ENCODE results near the gene SPTLC1.

SPTLC1 gene

GRCh38 chr9:92077888-92078287 lies 37.3 kb downstream of the SPTLC1 start:
- DNase-seq, result no peak

- no peak for DNase-seq
Observed at GRCh38 chr9:92071634-92072033, 43.6 kb downstream of the SPTLC1 start.

DNA sequence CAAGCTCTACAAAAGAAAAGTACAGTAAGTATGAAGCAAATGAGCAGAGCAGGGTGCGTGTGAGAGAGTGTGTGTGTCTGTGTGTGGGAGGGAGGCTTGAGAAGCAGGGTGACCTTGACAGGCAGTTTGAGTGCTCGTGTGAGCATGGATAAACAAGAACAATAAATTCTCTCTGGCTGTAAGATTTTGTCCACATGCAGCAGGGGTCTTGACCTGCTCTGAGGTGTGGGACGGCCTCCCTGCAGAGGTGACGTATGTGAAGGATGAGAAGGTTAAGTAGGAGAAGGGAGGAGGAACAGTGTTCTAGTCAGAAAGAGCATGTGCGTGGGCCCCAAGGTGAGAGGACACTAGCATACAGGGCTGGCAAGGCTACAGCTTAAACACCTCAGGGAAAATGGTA lies 49.0 kb downstream of the SPTLC1 start:
- DNase-seq, result no peak

DNA sequence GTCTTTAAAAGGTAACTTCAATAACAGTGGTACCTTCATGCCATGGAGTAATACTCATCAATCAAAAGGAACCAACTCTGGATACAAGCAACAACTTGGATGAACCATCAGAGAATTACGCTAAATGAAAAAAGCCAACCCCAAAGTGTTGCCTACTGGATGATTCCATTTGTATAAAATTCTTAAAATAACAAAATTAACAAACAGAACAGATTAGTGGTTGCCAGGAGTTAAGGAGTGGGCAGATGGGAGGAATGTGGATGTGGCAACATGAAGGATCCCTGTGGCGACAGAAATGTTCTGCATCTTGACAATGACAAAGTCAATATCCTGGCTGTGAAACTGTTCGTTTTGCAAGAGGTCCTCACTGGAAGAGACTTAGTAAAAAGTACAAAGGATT lies 50.5 kb downstream of the SPTLC1 start:
- no peak for DNase-seq

DNA sequence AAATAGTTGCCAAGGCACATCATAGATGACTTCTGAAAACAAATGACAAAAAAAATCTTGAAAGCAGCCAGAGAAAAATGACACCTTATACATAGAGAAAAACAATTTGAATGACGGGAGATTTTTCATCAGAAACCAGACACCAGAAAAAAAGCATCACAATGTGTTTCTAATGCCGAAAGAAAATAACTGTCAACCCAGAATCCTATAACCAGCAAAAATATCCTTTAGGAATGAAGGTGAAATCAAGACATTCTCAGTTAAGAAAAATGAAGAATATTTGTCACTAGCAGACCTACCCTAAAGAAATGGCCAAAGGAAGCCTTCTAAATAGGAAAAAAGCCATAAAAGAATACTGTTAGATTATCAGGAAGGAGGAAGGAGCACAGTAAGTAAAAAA lies 54.0 kb downstream of the SPTLC1 start:
- DNase-seq, result no peak

DNA sequence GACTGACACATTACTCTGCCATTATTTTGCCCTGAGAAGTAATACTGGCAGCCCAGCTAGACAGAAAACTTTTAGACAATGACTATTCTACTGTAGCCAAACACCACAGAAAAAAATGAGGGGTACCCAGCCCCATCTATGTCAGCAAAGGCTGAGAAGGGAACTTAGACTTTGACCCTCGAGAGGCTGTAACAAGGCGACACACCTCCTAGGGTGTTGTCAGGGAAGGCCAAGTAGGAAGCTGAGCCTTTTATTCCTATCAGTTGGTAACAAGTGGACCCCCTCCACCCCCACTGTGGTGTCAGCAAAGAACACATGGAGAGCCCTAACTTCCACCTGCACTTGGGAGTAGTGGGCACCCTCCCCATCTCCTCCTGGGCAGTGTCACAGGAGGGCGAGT lies 55.6 kb downstream of the SPTLC1 start:
- DNase-seq, result no peak

GRCh38 chr9:92058723-92059444 lies 56.3 kb downstream of the SPTLC1 start:
- no peak for DNase-seq

- DNase-seq, result no peak
Observed at GRCh38 chr9:92058026-92058425, 57.2 kb downstream of the SPTLC1 start.

DNA sequence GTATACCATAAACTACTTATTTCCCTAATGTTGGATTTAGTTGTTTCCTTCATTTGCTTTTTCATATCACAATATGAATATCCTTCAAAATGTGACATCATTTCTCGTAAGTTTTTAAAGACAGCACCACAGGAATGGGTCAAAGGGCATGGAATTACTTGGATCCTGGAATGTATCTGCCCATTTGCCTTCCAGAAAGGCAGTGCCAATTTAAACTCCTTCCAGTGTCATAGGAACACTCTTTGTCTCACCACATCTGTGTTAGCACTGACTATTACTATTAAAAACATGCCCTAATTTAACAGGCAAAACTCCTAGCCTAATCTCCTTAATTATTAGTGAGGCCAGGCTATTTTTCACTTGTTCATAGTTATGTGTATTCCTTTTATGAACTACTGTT lies 58.0 kb downstream of the SPTLC1 start:
- DNase-seq, result no peak

- no peak for DNase-seq
Observed at GRCh38 chr9:92055624-92056023, 59.6 kb downstream of the SPTLC1 start.

GRCh38 chr9:92048924-92049625 lies 66.1 kb downstream of the SPTLC1 start:
- DNase-seq, result no peak

DNA sequence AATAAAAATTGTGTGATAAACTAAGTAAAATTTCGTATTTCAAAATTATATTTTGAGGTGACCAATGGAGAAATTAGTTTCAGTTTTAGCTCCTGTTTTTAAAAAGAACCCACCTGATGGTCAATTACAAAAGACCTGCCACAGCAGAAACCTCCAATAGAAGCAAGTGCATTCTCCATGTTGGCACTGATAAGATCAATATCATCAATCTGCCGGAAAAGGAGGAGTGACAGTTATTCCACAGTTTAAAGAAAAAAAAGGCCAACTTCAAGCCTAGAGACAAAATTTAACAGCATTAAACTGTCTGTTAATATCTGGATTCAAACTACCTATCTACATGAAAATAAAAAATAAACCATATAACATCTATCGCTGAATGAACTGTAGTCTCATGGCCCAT lies 67.7 kb downstream of the SPTLC1 start:
- no peak for DNase-seq

- DNase-seq, result no peak
Observed at GRCh38 chr9:92046676-92047075, 68.5 kb downstream of the SPTLC1 start.

GRCh38 chr9:92044936-92045335 lies 70.3 kb downstream of the SPTLC1 start:
- no peak for DNase-seq

GRCh38 chr9:92043002-92043401 lies 72.2 kb downstream of the SPTLC1 start:
- no peak for DNase-seq

- DNase-seq, result no peak
Observed at GRCh38 chr9:92042260-92042659, 73.0 kb downstream of the SPTLC1 start.

DNA sequence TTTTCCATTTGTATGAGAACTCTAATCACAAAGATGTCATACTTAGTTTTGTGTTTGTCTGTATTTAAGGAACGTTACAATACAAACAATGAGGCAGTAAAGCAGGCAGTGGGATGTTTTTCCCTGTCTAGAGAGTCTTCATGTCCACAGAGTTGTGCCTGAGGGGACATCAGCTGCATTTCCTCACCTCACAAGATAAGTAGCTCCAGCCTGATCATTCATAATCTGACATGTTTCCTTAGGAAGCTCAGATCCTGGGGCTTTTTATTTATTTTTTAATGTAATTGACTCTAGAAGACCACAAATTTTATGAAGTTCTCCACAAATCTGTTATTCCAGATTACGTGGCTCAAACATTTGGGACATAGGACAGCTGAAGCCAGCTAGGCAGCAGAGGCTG lies 78.5 kb downstream of the SPTLC1 start:
- no peak for DNase-seq

- DNase-seq, result no peak
Observed at GRCh38 chr9:92036411-92036746, 78.8 kb downstream of the SPTLC1 start.

DNA sequence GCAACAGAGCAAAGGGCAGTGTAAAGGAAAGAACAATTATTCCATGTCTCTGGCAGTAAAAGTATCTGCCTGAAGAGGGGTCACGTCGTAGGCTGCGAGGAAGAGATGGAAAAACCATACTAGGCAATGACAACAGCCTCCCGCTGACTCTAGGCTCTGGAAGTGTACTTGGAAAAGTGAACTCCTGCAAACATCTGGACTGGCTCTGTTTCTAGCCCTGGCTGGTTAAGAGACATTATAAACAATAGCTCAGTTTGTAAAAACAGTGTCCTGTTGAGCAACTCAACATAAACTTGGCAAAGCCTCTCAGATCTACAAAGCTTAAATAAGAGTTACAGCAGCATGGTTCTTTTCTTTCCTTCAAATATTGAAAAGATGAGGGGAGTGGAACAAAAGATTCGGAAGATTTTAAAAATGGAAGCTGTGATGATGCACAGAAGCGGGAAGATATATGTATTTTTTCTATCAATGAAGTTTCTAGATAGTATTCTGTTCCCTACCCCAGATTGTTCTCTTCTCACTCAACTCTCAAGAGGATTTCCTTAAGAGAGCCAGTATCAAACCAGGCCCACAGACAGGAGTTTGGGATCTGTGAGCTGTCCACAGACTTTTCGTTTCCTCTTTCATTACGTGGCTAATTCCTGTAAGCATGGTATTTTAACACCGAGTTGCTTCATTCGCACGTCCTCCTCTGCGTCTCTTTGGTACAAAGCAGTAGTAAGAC lies 79.4 kb downstream of the SPTLC1 start:
- DNase-seq, result no peak

- DNase-seq, result no peak
Observed at GRCh38 chr9:92035146-92035545, 80.1 kb downstream of the SPTLC1 start.

GRCh38 chr9:92033991-92034390 lies 81.2 kb downstream of the SPTLC1 start:
- DNase-seq, result no peak

DNA sequence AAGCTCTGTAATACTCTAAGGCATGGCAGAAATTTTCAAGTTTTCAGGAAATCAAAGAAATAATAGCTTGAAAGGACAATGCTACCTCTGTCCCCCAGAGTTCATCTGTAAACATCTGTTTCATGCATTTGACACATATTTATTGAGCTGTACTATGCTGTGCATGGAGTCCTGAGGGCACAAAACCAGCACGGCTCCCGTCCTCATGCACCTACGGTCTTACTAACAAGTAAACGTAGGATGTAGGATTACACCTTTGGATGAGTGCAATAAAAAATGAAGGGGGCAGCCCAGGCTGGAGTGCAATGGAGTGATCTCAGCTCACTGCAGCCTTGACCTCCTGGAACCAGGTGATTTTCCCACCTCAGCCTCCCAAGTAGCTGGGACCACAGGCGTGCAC lies 81.9 kb downstream of the SPTLC1 start:
- DNase-seq, result no peak

DNA sequence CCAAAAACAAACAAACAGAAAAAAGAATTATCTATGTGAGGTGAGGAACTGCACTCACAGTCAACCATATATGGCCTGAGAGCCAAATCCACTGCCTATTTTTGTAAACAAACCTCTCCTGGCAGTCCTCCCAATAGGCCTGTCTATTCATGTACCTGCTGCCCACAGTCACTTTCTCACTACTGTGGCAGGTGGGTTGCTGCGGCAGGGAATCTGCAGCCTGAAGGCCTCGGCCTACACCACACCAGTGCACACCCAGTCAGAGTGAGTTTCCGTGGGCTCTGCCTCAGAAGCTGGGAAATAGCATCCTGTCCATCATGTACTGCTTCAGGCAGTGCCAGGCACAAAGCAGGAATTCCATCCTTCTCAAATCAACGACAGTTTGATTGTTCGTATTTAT lies 82.3 kb downstream of the SPTLC1 start:
- no peak for DNase-seq

DNA sequence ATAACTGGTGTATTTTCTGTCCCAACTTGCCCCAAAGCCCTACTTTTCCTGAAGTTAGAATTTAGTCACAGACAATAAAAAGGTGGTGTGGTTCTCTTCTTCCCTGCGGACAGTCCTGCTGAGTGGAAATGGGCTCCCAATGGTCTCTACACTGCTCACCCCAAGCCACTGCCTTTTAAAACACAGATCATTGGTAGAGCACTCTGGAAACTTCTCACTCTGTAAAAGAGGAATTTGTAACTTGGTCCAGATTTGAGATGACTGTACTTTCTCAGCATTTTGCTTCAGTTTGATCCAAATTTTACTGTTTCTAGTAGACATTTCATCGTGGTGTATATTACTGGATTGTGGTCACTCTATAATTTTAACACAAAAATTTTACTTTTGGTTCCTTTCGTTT lies 84.8 kb downstream of the SPTLC1 start:
- DNase-seq, result no peak
